ENCODE data around the gene TTC31. TPM values are rescaled to one million over a fixed set of nuclear protein-coding genes. Genes with fewer than 3 reads are reported as not detected.

TTC31 gene
- total RNA-seq, 1 experiment from 2014 or later: 26.4 TPM

DNA sequence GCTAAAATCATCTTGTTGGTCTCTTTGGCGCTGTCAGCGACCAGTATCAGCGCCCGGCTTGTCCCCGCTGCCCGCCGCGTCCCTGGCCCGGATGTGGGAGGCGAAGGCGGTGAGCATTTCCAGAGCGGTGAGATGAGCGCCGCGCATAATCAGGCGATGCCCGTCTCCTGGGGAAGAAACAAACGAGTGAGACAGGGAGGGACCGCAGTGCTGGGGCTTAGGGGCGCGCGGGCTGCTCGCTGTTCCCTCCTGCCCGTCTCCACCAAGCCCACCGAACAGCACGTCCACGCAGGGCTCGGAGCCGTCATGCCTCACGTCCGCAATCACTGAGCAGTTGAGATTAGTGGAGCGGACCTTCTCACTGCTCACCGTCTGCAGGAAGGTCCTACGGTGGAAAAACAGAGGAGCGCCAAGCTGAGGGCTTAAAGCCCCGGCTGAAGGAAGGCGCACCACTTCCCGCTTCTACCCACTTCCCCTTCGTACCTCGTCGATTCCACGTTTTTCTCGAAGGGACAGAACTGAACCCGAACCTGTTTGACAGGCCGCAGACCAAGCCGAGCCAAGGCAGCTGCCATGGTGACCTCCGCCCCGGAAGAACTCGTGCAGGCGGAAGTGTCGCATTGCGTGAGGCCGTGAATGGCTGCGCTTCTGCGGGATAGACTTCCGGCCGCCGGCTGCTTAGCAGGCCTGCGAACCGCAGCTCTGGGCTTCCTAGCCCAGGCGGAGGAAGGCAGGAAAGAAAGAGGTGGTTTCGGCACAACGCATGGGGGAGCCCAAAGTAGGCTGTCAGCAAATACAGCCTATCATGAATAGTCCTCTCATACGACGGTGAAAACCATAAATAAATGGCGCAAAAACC lies 10.6 kb upstream of the TTC31 start, which contains the start of gene MRPL53:
Gene MRPL53, minus strand, starts transcription at position 595 of the 859 bp plus-strand sequence. Its CDS starts 20 bp downstream, at position 575.
- BruUV-seq (replicated peaks): TSS peak; percentile 86
- ChIA-PET CTCF (interaction anchor here (1.5 kb wide), 1 partner anchor 11 kb away, joined by 11 read pairs; the partner anchor contains the start of genes CCDC142 and TTC31), RAD21 (ENCODE audit: low non-redundant PET in 1 of 2, low total read pairs in 2 of 2, uncharacterized antibody in 2 of 2, unreplicated experiment in 2 of 2) (interaction anchor here in 1 of 2 experiments (0.6 kb wide), 1 partner anchor 57 kb away, joined by 3 read pairs; the partner anchor contains the start of genes AUP1 and HTRA2), POLR2A (interaction anchor here (0.8 to 2.7 kb wide), 6 partner anchors 9 to 58 kb away, joined by 3 to 25 read pairs (median 4); partner anchors contain the start of genes AUP1, CCDC142, HTRA2 and TTC31)
- DNase-seq (ENCODE audit: low read depth, low spot score) (peak; percentile 89), ATAC-seq (peak; percentile 86)
- Histone ChIP-seq H3K9me3 (ENCODE audit: control insufficient read depth in 1 of 2, insufficient read depth in 1 of 2, low read depth in 1 of 2, low read length in 2 of 2) (no peaks in the 10 kb centered on the region), H3K4me1 (ENCODE audit: control insufficient read depth in 1 of 2, insufficient read depth in 2 of 2, low read length in 2 of 2) (peaks cover 12 to 18% of the 10 kb centered on the region in 2 experiments; a peak in 3 of 4 replicates), H3K9me2 (ENCODE audit: insufficient read depth) (no peaks in the 10 kb centered on the region), H3K79me2 (ENCODE audit: insufficient read depth, low read length) (peaks cover 10% of the 10 kb centered on the region), H2AFZ (ENCODE audit: low read depth, low read length, poor library complexity, severe bottlenecking) (no peak within 1 kb of the TSS), H3K27ac (ENCODE audit: low read depth, low read length) (peak within 1 kb of the TSS; percentile 82), H3K4me2 (ENCODE audit: low read length) (peak within 1 kb of the TSS; percentile 88), H4K20me1 (ENCODE audit: insufficient read depth) (no peaks in the 10 kb centered on the region), H3K4me3 (replicated peaks in 1 of 2; ENCODE audit: low read depth in 1 of 2, low read length in 2 of 2) (peak within 1 kb of the TSS; percentile 94 to 96), H3K27me3 (ENCODE audit: insufficient read depth, low read length) (no peaks in the 10 kb centered on the region), H3K9ac (ENCODE audit: low read length) (peak within 1 kb of the TSS; percentile 87), H3K36me3 (ENCODE audit: control insufficient read depth in 1 of 2, insufficient read depth in 2 of 2, low read length in 2 of 2) (peaks cover 8 to 17% of the 10 kb centered on the region in 2 experiments; a peak in 2 of 4 replicates)
- intact Hi-C loops (cut with micrococcal nuclease): no loop called here
- TF ChIP-seq TCF7L2 (IDR thresholded peaks at IDR 0.05; ENCODE audit: borderline replicate concordance, extremely low read depth, insufficient read depth, insufficient read length) (peak; percentile 20), POLR2A (IDR thresholded peaks at IDR 0.05; ENCODE audit: borderline replicate concordance, extremely low read depth, insufficient read depth, insufficient read length) (peak; percentile 93), SP1 (IDR thresholded peaks at IDR 0.05; ENCODE audit: low read depth) (peak; percentile 50), YY1 (IDR thresholded peaks at IDR 0.05; ENCODE audit: extremely low read depth, insufficient replicate concordance, low read depth, low read length) (peak; percentile 96), SIN3A (IDR thresholded peaks at IDR 0.05; ENCODE audit: low read depth) (peak; percentile 85), EZH2phosphoT487 (IDR thresholded peaks at IDR 0.05; ENCODE audit: borderline replicate concordance) (no peak), RAD21 (IDR thresholded peaks at IDR 0.05; ENCODE audit: low read depth) (no peak), EGR1 (IDR thresholded peaks at IDR 0.05; ENCODE audit: low read depth) (peak; percentile 76), ELF1 (IDR thresholded peaks at IDR 0.05; ENCODE audit: borderline replicate concordance, low read depth) (no peak; the same call in 1 of the 2 replicates), CBX3 (IDR thresholded peaks at IDR 0.05; ENCODE audit: low read depth) (peak; percentile 88), SRF (IDR thresholded peaks at IDR 0.05; ENCODE audit: low read depth) (peak; percentile 63; the same call in 1 of the 2 replicates), EZH2 (IDR thresholded peaks at IDR 0.05) (no peak), FOSL1 (IDR thresholded peaks at IDR 0.05; ENCODE audit: low read depth) (no peak), ZNF274 (IDR thresholded peaks at IDR 0.05; ENCODE audit: low read depth, low read length) (no peak), CEBPB (IDR thresholded peaks at IDR 0.05; ENCODE audit: low read depth) (no peak), JUND (IDR thresholded peaks at IDR 0.05) (peak; percentile 74), POLR2AphosphoS5 (IDR thresholded peaks at IDR 0.05; ENCODE audit: low read depth, low read length) (peak; percentile 99), ZFX (IDR thresholded peaks at IDR 0.05) (peak; percentile 93)
- TF ChIP-seq, protein P1, sequence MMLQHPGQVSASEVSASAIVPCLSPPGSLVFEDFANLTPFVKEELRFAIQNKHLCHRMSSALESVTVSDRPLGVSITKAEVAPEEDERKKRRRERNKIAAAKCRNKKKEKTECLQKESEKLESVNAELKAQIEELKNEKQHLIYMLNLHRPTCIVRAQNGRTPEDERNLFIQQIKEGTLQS (IDR thresholded peaks at IDR 0.05): no peak
- TF ChIP-seq, protein P2, sequence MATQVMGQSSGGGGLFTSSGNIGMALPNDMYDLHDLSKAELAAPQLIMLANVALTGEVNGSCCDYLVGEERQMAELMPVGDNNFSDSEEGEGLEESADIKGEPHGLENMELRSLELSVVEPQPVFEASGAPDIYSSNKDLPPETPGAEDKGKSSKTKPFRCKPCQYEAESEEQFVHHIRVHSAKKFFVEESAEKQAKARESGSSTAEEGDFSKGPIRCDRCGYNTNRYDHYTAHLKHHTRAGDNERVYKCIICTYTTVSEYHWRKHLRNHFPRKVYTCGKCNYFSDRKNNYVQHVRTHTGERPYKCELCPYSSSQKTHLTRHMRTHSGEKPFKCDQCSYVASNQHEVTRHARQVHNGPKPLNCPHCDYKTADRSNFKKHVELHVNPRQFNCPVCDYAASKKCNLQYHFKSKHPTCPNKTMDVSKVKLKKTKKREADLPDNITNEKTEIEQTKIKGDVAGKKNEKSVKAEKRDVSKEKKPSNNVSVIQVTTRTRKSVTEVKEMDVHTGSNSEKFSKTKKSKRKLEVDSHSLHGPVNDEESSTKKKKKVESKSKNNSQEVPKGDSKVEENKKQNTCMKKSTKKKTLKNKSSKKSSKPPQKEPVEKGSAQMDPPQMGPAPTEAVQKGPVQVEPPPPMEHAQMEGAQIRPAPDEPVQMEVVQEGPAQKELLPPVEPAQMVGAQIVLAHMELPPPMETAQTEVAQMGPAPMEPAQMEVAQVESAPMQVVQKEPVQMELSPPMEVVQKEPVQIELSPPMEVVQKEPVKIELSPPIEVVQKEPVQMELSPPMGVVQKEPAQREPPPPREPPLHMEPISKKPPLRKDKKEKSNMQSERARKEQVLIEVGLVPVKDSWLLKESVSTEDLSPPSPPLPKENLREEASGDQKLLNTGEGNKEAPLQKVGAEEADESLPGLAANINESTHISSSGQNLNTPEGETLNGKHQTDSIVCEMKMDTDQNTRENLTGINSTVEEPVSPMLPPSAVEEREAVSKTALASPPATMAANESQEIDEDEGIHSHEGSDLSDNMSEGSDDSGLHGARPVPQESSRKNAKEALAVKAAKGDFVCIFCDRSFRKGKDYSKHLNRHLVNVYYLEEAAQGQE (IDR thresholded peaks at IDR 0.05; ENCODE audit: low read depth): no peak
- TF ChIP-seq, protein P3, sequence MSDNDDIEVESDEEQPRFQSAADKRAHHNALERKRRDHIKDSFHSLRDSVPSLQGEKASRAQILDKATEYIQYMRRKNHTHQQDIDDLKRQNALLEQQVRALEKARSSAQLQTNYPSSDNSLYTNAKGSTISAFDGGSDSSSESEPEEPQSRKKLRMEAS (IDR thresholded peaks at IDR 0.05): peak; percentile 86
- TF ChIP-seq, protein P4, sequence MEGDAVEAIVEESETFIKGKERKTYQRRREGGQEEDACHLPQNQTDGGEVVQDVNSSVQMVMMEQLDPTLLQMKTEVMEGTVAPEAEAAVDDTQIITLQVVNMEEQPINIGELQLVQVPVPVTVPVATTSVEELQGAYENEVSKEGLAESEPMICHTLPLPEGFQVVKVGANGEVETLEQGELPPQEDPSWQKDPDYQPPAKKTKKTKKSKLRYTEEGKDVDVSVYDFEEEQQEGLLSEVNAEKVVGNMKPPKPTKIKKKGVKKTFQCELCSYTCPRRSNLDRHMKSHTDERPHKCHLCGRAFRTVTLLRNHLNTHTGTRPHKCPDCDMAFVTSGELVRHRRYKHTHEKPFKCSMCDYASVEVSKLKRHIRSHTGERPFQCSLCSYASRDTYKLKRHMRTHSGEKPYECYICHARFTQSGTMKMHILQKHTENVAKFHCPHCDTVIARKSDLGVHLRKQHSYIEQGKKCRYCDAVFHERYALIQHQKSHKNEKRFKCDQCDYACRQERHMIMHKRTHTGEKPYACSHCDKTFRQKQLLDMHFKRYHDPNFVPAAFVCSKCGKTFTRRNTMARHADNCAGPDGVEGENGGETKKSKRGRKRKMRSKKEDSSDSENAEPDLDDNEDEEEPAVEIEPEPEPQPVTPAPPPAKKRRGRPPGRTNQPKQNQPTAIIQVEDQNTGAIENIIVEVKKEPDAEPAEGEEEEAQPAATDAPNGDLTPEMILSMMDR (IDR thresholded peaks at IDR 0.05 in 2 of 3, conservative IDR thresholded peaks at IDR 0.05 in 1 of 3; ENCODE audit: borderline replicate concordance in 1 of 3, insufficient read depth in 1 of 3, low read depth in 2 of 3, low read length in 2 of 3): no peak
